NCI-H524 treated with DMSO at 0.1 percent for 48 hours (cell line): ENCODE measurements around the gene SLAMF6.

Source experiments
- DNase-seq: peaks from one replicate; lab custom pipeline; 2025; lab: John Stamatoyannopoulos, UW

The SLAMF6 gene

DNA sequence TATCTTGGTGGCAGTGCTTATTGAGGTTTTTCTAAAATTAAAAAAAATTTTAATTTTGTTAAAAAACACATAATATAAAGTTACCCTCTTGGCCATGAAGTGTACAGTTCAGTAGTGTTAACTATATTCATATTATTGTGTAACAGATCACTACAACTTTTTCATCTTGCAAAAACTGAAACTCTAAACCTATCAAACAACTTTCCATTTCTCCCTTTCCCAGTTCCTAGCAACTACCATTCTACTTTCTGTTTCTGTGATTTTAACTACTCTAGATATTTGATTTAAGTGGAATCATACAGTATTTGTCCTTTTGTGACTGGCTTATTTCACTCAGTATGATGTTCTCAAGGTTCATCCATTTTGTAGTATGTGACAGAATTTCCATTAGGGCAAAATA lies 55.5 kb downstream of the SLAMF6 start:
- no peak for DNase-seq

DNA sequence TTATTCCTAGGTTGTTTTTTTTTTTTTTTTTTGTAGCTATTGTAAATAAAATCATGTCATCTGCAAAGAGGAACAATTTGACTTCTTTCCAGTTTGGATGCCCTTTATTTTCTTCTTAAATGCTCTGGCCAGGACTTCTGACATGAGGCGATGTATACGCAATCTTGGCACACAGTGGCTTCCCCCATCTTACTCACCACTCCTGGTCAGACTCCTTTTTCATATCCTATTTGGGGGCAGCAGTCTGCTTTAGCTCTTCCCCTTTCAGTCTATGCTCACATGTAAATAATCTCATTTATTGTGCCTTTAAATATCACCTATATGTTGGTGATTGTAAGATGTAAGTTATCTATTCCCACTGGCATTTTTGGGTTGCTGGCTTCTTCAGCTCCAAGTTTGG lies 56.1 kb downstream of the SLAMF6 start:
- no peak for DNase-seq

DNA sequence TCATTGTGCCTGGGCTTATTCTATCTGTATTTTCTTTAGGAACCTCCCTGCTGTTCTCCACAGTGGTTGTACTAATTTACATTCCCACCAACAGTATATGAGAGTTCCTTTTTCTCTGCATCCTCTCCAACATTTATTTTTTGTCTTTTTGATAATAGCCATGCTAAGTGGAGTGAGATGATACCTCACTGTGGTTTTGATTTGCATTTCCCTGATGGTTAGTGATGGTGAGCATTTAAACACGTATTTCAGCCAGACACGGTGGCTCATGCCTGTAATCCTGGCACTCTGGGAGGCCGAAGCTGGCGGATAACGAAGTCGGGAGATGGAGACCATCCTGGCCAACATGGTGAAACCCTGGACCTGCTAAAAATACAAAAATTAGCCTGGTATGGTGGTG lies 57.9 kb downstream of the SLAMF6 start:
- no peak for DNase-seq

DNA sequence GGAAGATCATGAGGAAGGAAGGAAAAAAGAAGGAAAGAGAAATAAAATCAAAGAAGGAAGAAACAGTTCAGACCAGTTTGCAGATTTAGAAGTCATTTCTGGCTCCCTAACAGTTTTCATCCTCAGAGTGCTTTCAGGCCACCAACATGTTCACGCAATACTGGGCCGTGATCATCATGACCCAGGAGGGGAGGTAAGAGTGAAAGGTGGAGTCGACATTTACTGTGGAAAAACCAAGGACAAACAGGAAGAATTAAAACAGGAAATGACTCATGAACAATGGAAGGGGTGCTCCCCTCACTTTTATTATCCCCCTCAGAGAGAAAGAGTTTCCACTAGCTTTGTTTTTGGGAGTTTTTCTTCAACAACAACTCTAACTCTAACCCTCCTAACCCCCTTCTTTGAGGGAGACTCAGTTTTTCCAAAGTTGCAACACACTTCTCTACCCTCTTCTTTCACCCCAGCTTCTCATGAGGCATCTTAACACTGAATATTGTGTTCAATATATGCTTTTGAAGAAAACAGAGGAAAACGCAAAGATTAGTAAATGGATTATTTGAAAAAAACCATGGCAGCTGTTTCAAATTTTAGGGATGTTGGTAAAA lies 62.3 kb downstream of the SLAMF6 start:
- no peak for DNase-seq

DNA sequence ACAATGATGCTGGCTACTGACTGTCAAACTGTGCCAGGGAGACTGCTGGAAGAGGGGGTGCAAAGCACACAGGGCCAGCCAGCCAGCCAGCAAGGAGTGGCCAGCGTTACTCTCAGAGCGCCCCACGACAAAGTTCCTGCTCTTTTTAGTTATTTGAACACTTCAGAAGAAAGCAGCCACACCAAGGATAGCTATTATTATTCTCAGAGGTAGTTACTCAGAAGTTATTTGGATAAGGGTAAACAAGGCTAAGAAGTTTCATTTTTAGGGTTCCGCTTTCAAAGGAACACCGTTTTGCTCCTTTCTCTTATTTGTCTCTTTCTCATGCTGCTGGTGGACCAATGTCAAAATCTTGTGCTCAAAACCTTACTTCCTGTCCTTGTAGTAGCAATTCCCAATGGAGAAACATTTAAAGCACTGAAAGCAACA lies 62.8 kb downstream of the SLAMF6 start:
- no peak for DNase-seq

DNA sequence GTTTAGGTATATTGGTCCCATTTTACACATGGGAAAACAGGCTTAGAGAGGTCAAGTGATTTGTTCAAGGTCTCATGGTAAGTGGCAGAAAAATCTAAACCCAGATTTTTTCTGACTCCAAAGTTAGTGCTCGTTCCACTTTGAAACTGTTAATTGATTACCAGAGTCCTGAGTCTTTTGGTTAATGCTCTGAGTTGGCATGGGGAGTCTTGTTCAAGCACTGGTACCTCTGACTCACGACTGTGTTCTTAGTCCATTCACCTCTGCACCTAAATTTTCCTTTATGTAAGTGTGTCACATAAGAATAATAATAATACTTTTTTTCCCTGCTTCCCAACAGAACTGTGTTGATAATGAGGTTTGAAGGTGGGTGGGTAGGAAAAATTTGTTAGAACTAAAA lies 63.4 kb downstream of the SLAMF6 start:
- DNase-seq: no peak

DNA sequence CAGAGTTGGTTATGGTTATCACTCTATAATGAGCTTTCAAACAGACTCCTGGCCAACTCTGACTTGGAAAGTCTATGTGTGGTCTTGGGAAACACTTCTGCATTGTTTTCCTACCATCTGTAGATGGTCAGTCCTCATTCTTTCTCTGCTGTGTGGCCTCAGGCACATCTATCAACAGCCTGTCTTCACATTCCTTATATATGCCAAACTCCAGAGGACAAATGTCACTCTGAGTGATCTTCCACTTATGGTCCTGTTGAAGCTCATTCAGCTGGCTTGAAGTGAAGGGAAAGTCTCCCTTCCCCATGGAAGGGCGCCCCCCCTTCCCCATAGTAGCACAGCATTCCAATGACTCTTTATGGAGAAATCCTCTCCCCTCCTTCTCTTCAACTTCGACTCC lies 64.0 kb downstream of the SLAMF6 start:
- DNase-seq: no peak

DNA sequence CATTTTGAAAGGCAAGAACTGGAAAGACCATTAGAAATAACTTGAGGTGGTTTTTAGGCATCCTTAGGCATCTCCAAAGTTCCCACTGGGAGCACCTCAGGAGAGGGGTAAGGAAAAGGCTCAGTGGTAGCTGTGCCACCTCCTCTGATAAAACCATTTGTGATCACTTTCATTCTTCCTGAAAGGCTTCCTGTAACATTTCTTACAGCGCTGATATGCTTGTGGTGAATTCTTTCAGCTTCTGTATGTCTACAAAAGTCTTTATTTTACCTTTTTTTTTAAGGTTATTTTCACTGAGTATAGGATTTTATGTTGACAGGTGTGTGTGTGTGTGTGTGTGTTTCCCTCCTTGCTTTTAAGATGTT lies 67.9 kb downstream of the SLAMF6 start:
- DNase-seq: no peak

DNA sequence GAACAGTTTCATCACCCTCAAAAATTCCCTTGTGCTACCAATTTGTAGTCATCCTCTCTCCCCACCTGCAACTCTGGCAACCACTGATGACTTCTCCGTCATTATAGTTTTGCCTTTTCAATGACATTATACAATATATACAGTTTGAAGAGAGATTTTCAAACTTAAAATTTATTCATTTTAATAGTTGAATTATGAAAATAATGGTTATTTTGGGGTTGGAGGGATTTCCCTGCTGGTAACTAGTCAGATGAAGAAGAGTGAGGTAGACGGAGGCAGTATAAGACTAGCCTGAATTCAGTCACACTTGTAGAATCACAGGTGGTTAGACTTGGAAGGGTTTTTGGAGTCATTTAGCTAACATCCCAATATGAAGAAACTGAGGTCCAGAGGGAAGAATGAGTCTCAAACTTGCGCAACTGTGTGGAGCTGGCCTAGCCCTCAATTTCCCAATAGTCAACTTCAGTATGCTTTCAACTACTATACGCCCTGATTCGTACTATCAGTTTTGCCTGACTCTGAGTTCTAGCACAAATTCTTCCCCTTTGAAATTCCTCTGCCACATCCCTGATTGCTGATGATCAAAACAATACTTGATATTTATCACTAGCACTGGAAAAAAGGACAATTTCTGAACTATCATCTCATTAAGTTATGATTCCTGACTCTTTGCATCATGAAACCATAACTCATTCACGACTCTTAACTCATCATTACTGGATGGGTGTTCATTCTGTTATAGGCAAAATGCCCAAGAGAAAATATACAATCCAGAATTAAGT lies 68.5 kb downstream of the SLAMF6 start:
- no peak for DNase-seq

DNA sequence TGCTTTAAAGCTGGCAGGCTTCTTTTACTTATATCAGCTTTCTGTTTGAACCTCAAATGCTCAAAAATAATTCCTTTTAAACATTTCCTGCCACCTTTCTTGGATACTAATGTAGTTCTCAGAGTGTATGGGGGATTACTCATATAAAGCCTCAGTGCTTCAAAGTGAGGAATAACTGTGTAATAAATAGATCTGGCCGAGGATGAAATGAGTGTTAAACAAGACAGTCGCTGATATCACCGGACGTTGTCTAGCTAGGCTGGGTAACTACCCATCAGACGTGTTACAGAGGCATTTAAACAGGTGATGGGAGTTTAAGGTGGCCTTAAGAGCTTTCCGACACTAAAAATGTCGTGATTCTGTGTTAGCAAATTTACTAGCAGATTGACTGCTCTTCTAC lies 69.6 kb downstream of the SLAMF6 start:
- DNase-seq: no peak

DNA sequence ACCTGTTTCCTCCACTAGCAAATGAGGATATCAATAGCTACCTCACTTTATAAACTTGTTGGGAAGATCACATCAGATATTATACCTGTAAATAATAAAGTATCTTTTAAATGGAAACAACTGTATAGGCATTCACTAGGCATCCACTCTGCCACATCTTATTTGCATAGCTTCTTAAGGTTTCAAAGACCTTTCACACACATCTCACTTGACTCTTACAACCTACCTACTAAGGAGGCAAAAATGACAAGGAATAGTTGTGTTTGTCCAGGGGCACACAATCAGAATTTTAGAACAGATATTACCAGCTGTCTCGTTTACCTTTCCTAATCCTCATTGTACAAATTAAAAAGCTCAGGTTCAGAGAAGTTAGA lies 71.2 kb downstream of the SLAMF6 start:
- DNase-seq: no peak

DNA sequence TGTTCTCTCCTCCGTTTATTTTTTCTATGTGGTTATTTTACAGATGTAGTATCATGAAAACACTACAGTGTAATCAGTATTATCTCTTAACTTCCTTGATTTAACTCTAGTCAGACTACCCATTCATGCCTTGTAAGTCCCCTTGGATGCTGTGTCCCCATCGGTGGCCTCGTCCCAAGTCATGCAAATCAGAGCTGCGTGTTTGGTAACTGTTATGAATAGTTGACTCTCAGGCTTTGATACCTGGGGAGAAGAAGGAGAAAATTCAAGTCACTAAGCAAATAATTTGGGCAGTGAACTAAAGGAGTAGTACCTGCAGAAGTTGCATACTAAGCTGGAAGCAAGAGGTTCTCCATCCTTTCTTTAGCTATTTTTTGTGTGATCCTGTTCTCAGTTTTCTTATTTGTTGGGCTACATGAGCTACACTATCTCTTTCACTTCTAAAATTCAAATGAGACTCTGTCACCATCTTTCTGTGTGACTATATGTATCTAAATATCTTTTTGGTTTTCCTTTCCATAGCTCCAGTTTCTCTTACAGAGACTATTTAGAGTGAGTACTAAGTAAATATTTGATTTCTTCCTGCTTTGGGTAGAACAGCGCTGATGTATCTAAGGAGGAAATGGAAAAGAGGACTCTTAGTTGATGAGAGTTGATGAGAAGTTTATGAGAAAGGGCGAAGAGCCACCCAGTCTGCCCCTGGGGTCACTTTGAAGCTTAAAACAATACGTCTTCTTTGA lies 71.8 kb downstream of the SLAMF6 start:
- no peak for DNase-seq

DNA sequence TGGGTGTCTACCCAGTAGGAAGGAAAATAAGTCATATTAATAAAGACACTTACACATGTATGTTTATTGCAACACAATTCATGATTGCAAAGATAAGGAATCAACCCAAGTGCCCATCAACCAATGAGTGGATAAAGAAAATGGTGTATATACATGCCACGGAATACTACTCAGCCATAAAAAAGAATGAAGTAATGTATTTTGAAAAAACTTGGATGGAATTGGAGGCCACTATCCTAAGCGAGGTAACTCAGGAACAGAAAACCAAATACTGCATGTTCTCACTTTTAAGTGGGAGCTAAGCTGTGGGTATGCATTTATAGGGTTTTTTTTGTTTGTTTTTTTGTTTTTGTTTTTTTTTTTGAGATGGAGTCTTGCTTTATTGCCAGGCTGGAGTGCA lies 73.6 kb downstream of the SLAMF6 start:
- DNase-seq: no peak

DNA sequence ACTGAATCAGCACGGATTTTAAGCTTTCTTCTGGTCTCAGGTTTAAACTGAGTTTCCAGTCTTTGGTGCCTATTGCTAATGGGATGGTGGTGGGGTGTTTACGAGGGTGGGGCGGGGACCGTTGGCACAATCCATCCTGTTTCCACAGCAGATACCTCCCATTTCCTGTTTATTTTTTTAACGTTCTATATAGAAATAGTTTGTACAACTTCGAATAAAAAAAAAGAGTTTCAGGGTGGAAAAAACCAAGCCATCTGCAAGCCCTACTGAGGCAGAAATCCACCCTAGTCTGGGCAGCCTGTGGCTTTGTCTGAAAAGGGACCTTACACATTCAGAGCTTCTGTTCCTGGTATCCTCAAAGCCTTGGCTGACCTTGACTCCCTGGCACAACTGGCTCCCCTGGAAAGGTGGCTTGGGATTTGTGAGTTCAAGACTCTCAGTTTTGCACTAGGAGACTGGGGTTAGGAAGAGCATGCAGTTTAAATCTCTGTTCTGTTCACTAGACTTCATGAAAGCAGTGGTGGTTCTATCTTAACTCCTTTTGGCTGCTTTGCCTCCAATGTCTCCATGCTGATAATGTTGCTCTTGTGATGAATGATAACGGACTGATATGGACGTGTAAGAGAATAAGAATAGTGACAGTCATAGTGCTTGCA lies 76.0 kb downstream of the SLAMF6 start:
- no peak for DNase-seq

DNA sequence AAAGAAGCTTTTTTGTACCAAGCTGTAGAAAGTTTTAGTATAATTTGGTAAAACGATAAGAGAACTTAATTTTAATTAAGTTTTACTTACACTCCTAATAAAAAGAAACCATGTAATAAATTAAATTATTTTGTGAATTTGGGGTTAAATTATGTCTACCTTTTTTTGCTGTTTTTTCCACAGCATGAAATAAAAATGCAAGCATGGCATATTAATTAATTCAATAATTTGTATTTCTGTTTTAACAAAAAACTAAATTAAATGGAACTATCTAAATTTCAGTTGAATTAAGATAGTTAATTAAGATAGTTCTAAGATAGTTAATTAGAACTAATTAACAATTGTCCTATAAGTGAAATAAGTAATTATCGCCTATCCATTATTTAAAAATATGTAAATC lies 83.3 kb downstream of the SLAMF6 start:
- no peak for DNase-seq

DNA sequence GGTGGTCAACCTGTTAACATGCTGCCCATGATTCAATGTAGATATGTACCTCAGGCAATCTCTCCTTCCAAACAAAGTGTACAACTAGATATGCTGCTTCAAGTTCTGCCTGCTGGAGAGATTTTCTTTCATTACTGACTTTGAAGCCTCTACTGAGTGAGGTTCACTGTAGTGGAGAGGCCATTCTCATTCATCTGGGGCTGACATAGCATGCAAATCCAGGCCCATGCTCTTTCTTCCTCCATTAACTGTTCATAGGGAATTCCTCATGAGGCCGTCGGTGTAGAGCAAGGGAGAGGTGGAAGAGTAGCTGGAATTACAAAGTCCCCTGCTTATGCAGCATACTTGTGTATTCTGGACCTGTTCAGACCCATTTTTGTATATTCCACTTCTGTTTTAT lies 84.1 kb downstream of the SLAMF6 start:
- no peak for DNase-seq

DNA sequence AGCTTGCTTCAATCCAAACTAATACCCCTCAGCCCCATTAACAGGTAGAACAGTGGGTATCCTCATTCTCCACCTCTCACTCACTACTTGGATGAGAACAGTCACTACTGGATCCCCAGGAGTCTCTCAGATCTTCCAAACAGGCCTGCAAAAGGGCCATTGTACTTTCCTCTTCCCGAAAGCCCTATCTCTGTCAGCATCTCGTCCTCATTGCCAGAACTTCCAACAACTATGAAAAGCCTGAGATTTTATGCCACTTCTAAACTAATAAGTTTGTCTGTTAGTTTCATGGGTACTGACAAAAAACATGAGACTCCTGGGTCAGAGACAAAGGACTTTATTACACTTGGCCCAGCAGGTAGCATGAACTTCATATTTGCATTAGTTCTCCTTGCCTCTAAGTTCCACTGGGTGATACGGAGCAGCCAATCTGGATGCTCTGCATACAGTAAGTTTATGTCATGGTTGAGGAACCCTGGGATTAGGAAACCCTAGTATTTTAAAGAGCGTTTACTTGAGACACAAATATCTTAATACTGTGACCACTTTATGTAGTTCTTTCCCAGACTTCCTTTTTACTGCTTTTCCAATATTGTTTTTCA lies 84.6 kb downstream of the SLAMF6 start:
- no peak for DNase-seq

DNA sequence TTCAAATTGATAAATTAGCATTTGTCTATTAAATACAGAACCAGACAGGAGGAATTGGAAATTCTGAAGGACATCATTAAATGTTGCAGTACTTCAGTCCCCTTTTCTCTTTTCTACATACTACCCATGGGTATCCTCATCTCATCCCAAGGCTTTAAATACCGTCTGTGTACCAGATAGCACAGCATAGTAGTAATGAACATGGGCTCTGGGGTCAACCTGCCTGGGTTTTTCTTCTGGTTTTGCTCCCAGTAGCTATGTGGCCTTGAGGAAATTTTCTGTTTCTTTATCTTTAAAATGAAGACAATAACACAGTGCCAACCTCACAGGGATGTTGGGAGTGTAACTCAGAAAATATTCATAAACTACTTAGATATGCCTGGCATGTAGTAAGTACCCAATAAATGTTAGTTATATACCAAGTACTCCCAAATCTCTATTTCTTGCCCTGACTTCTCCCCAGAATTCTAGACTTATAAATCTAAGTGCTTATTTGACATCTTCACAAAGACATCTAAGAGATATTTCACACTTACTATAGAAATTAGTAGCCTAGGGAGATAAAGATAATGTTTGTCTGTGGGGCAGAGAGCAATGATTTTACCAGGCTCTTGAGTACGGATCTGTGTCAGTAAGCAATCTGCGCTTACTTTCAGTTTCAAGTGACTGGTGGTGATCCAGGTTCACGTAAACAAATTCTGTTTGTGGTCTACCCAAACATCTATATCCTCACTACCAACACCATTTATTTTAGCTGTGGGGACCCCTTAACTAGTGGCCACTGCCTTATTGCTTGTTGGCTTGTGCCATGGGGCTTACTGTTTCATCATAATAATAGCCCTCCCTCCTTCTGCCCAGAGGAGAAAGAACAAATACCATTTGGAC lies 85.4 kb downstream of the SLAMF6 start:
- no peak for DNase-seq

DNA sequence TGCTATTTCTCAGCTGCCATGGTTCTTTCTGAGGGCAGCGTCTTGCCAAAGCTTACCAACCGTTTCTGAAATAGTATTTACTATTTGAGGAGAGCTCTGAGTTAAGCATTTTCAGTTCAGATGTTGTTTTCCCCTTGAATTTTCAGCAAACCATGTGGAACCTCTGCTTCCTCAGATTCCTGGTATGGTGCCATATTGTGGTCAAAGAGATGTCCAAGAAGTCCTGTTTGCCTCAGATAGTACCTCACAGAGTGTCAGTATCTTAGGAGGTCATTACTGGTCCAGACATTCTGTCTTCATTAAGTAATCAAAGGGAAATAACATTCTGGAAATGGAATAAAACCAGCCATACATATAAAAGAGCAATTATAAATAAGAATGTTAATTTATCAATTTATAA lies 86.1 kb downstream of the SLAMF6 start:
- no peak for DNase-seq
